GM19351 (cell line): ENCODE results near the gene BAIAP2.
"Not testable (repeated sequence)": the region's sequence is repeated elsewhere in the genome, so short reads cannot be mapped to it uniquely, and the experiment has no call there.

Source experiments
- ATAC-seq: cut with Tn5 transposase; IDR thresholded peaks from one replicate; pipeline ENCODE4 v1.9.1; 2021; ENCODE audit warnings: mild to moderate bottlenecking, moderate library complexity; ENCODE audit not compliant: unreplicated experiment

Gene BAIAP2

DNA sequence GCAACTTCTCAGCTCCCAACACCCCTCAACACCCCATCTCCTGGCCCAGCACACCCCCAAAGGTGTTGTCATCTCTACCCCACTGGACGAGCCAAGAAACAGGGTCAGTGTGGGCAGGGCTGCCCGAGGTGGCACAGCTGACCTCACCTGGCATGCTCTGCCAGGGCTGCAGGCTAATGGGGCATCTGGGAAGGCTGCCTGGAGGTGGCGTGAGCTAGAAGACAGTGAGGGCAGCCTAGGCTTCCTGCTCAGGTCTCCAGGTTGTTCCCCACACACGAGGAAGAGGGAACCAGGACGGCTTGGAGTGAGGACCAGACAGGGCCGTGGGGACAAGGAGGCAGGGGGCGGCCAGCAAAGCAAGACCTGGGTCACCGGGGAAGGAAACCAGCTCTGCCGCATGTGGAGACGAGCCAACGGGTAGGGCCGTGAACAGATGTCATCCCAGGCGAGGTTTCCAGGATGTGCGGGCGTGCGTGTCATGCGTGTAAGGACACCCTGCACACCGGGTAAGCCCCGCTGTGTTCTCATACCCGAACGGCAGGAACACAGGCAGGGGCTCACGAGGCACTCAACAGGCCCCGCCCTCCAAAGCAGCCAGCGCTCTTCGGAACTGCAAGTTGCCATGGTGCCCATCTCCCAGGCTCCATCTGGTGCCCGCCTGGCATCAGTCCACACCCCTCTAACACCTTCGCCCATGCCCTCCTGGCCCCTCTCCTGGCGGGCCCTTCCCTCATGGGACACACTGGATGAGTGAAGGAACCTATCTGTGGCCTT is 100.7 kb downstream of the BAIAP2 start:
- no peak for ATAC-seq

- no peak for ATAC-seq
These were observed 101.4 kb downstream of the BAIAP2 start for GRCh38 chr17:81136366-81136765.

DNA sequence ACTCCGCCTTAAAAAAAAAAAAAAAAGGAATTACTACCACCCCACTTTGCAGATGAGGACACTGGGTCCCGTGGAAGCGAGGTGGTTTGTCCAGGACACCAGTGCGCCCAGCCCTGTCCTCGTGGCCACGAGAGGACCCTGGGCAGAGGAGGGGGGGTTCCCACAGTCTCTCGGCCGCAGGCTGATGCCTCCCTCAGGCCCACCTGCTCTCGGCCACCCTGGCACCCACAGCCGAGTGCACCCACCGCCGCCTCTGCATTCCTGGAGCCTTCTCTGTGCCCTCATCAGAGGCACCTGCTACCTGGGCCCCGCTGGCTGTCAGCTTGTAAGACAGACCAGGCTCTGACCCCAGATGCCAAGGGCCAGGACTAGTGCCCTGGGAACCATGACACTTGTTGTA is 102.3 kb downstream of the BAIAP2 start:
- ATAC-seq, result no peak

GRCh38 chr17:81138083-81138482 is 103.1 kb downstream of the BAIAP2 start:
- no peak for ATAC-seq

DNA sequence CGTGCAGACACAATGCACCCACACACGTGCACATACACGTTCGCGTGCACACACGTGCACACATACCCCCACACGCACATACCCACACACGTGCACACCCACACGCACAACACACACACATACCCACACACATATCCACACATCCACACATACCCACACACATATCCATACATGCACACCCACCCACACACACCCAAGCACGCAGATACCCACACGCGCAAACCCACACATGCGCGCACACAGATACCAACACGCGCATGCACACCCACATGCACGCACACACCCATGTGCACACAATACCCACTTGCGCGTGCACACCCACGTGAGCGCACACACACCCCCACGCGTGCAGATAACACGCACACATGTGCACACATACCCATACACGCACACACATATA is 103.5 kb downstream of the BAIAP2 start:
- no peak for ATAC-seq

DNA sequence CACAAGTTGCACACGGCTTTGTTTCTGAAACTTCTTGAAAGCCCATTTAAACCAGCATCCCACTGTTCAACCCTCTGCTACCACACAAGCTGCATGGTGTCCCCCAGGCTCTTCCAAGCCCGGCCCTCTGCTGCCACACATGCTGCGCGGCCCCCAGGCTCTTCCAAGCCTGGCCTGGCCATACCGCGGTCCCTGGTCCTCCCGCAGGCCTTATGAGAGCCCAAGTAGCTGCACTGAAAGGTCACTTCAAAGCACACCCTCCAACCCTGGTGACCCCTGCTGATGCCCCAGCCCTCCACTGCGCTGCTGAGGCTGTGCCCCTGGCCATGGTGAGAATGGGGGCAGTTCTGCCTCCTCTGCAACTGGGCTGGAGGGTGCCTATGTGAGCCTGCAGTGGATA is 104.5 kb downstream of the BAIAP2 start:
- ATAC-seq, result no peak

DNA sequence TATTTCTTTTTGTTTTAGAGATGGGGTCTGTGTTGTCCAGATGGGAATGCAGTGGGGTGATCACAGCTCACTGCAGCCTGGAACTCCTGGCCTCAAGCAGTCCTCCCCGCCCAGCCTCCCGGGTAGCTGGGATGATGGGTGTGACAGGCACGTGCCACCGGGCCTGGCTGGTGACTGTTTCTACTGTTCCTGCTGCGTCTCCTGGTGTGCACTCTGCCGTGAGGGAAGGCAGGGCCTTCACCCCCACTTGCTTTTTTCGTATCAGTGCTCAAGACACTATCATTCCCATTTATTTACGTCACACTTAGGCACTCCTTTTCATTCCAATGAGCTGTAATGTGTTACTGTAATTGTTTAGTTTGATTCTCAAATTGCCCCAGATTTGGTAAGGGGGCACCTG is 105.1 kb downstream of the BAIAP2 start:
- no peak for ATAC-seq

GRCh38 chr17:81140695-81141094 is 105.7 kb downstream of the BAIAP2 start:
- ATAC-seq, result no peak

GRCh38 chr17:81142301-81143199 is 107.6 kb downstream of the BAIAP2 start:
- no peak for ATAC-seq

DNA sequence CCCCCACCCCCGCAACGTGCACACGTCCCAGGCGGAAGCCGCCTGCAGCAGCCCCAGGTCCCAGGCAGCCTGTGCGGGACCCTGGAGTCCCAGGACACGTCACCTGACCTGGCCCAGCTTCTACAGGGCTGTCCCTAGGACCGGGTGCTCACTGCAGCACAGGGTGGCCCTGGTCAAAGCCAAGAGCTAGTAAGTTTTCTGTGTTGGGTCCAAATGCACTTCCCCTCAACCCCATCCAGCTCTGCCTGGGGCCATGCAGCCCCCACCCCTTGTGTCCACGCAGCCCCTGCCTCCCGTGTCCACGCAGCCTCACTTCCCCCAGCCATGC is 108.2 kb downstream of the BAIAP2 start:
- no peak for ATAC-seq

DNA sequence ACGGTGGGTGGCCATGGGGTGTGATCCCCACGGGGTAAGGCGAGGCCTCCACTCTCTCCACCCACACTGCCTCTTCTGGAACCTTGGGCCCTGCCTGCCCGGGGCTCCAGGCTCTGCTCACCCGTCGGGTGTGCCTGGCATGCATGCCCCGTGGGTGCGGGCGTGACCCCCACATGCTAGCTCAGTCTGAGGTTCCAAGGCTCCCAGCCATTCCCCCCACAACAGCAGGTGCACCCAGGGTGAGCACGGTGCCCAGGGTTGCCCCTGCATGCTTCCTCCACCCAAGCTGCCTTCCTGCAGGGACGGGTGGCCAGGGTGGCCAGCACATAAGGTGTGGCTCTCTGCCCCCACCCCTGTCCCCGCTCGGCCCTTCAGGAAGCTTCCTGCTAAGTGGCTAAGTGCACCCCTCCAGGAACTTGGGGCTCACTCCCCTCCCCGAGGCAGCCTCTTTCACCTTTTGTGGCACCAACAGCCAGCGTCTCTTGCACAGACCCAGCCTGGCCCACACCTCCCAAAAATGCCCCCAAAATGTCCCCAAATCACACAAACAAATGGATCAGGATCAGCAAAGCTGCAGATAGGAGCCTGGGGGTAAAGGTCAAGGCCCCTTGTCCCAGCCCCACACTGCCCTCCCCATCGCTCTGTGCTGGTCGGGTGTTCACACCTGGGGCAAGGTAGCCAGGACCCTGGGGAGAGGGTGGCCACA is 108.9 kb downstream of the BAIAP2 start:
- ATAC-seq, result no peak

GRCh38 chr17:81144423-81144781 is 109.5 kb downstream of the BAIAP2 start:
- ATAC-seq, result no peak

GRCh38 chr17:81146208-81146607 is 111.3 kb downstream of the BAIAP2 start:
- not testable (repeated sequence) for ATAC-seq

GRCh38 chr17:81147701-81148100 is 112.8 kb downstream of the BAIAP2 start:
- ATAC-seq, result no peak

- ATAC-seq, result no peak
These were observed 113.6 kb downstream of the BAIAP2 start for GRCh38 chr17:81148571-81148970.

DNA sequence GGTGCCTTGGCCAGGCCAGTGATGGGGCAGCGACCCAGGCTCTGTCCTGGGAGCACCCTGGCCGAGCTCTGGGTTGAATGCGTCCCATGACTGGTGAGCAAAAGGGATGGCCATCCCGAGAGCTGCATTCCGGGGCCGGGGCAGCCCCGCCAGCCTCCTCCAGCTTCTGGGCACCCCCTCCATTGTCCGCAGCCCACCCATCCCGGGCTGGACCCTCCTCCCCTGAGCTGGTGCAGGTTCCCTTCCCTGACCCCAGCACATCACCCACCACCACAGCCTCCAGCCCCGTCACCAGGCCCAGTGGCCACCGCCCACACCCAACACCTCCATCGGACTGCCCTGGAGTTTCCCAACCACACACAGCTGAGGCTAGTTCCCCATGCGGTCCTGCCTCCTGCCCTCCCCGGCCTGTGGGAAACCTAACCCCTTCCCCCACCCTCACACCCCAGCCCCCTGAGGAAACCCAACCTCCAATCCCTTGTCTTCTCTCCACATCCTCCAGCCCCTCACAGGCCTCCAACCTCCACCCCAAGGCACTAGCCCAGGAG is 114.1 kb downstream of the BAIAP2 start:
- no peak for ATAC-seq

GRCh38 chr17:81150377-81151077 is 115.6 kb downstream of the BAIAP2 start:
- ATAC-seq, result no peak

DNA sequence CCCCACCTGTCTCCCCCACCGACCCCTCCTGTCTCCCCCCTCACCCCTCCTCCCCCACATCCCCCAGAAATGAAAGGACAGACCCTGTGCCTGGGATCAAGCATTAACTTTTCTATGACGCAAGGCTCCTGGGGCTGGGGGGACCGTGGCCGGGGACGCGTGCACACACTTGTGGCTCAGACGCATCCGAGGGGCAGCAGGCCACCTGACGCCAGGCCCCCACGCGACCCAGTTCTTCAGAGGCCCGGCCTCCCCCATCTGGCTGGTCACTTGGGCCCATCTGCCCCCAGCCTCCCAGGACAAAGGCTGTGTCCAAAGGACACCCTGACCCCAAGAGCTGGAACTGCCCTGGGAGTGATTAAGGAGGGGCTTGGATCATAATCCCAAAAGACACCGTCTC is 116.3 kb downstream of the BAIAP2 start:
- ATAC-seq, result no peak

DNA sequence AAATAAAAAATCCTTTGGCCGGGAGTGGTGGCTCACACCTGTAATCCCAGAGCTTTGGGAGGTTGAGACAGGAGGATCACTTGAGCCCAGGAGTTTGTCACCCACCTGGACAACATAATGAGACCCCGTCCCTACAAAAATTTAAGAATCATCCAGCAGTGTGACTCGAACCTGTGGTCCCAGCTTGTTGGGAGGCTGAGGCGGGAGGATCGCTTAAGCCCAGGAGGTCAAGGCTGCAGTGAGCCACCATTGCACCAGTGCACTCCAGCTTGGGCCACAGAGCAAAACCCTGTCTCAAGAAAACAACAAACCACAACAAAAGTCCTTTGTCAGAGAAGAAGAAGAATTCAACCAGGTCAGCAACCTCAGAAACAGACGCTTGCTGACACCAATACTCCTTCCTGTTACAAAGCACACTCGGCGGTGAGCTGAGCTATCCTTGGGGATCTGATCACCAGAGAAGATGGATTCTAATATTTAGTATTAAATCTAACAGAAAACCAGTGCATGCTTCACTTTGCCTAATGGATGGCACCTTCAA is 117.4 kb downstream of the BAIAP2 start:
- no peak for ATAC-seq

DNA sequence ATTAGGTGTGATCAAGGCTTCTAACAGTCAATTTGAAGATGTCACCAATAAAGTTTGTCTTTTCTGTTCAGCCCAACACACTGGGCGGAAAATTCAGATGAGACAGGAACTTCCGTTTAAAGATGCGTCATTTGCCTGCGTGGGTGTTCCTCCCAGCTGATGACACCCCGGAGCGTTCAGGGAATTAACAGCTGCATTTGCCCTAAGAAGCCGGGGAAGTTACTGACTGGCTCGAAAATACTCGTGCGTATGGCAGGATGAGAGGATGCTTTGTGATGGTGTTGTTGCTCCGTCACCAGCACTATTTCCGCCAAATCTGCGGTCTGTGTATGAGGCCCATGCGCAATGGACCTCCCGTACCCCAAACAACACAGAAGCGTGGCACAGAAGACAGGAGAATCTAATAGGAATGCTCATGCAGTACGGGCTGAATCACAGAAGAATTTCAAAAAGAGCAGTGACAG is 118.4 kb downstream of the BAIAP2 start:
- ATAC-seq, result no peak
